Activated T-helper 1 cell treated with Interleukin-2 at 50 U/mL for 16 hours (primary cell): ENCODE measurements around the gene CLDN17.

ENCODE experiments used
- DNase-seq: peaks from one replicate; pipeline ENCODE4 v3.0.0-alpha.2; 2020; ENCODE audit warnings: low read depth

Gene CLDN17

DNA sequence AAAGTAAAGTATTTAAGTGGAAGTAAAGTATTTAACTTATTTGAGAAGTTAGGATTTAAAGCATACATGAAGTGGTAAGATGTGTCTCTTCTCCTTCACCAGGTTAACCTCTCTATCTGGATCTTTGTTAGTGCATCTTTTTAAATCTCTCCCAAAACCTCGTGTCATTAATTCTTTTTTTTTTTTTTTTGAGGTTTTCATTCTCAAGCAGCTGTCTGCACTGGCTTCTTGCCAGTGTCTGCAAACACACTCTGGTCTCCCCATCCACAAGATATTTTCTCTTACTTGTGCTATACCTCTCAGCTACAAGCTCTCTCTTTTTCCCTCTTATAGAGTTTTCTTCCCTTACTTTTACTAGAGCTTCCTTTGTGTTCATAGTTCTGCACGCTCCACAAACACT, 49.0 kb downstream of the CLDN17 start:
- DNase-seq, result no peak

DNA sequence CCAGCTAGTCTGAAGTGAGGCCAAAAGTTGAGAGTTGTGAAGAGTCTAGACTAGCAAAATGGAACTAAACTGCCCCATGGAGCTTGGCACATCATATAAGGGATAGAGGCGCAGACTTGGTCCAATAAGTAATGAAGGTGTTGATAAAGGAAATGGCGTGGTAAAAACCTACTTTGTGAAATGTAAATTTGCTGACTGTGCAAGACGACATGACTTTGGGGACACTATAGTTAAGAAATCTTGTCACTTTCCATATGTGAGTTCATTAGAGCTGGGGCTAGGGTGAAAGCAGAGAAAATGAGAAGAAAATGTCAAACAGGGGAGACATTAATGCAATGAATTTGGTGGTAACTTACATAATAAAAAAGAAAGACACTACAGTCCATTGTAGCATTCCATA, 50.1 kb downstream of the CLDN17 start:
- no peak for DNase-seq
